ENCODE measurements around the gene S100A2.
"Not testable (repeated sequence)": the region's sequence is repeated elsewhere in the genome, so short reads cannot be mapped to it uniquely, and the experiment has no call there.

The S100A2 gene

DNA sequence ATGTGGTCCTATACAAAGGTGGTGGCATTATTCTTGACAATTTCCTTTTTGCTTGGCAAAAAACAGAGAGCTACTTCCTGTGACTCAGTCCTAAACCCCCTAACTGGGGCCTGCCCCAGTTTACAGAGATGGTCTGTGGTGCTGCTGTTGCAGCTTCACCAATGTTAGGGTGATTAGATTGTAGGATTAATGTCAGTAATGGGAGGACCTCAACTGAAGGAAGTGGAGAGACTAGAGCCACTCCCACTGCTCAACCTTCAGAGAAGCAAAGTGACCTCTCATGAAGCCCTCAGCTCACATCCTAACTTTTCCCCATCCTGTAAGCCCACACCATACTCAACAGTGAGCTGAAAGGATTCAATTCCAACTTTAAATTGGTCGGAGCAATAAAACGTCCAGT lies 33.5 kb downstream of the S100A2 start:
- no peak for TF ChIP-seq POLR2A (IDR thresholded peaks at IDR 0.05; ENCODE audit: low read depth, low read length)
- DNase-seq (ENCODE audit: insufficient read length, low spot score) (no peak), FAIRE-seq (no peak)

DNA sequence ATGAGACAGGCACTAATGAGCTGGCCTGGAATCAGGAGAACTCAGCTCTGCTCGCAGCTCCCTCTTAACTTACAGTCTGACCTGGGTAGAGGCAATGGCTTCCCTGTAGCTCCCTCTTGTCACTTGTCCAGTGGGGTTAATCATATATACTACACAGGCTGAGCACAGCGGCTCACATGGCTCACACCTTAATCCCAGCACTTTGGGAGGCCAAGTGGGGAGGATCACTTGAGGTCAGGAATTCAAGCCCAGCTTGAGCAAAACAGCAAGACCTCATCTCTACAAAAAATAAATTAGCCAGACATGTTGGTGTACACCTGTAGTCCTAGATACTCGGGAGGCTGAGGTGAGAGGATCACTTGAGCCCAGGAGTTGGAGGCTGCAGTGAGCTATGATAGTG lies 34.0 kb downstream of the S100A2 start:
- FAIRE-seq (no peak), DNase-seq (ENCODE audit: insufficient read length, low spot score) (no peak)
- TF ChIP-seq POLR2A (IDR thresholded peaks at IDR 0.05; ENCODE audit: low read depth, low read length), result no peak

DNA sequence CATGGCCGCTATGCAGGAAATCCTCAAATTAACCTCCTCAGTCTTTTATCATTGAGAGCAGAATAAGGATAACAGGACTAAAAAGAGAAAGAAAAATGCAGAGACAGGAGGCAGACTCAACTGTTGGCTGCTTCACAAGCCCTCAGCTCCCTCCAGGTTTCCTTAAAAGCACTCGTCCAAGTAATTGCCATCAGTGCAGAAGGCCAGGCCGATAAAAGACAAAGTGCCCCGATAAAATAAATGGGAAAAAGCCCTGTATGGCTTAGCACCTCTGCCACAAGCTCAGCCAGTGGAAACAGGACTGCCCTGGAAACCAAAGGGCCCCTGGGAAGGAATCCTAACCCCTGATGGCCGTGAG lies 38.0 kb downstream of the S100A2 start:
- no peak for FAIRE-seq
- DNase-seq (ENCODE audit: insufficient read length, low spot score), result no peak
- TF ChIP-seq POLR2A (IDR thresholded peaks at IDR 0.05; ENCODE audit: low read depth, low read length), result no peak

GRCh38 chr1:153527023-153527682 lies 38.5 kb downstream of the S100A2 start:
- no peak for TF ChIP-seq POLR2A (IDR thresholded peaks at IDR 0.05; ENCODE audit: low read depth, low read length)
- FAIRE-seq (no peak), DNase-seq (ENCODE audit: insufficient read length, low spot score) (no peak)

DNA sequence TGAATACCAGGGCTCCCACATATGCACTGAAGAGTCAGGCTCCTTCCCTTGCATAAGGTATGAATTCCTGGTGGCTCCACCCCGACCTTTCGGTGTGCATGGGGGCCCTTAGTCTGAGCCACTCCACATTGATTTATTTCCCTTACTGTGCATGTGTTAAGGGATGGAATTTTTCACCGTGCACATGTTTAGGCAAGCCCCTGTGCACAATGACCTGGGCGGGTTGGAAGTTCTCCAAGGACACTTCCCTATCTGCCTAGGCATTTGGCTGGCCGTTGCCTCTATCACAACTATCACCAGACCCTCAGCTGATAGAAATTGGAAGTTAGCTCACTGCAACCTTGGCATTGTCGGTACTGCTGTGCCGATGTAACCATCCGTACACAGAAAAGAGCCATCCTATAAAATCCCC lies 39.5 kb downstream of the S100A2 start:
- FAIRE-seq, result no peak

DNA sequence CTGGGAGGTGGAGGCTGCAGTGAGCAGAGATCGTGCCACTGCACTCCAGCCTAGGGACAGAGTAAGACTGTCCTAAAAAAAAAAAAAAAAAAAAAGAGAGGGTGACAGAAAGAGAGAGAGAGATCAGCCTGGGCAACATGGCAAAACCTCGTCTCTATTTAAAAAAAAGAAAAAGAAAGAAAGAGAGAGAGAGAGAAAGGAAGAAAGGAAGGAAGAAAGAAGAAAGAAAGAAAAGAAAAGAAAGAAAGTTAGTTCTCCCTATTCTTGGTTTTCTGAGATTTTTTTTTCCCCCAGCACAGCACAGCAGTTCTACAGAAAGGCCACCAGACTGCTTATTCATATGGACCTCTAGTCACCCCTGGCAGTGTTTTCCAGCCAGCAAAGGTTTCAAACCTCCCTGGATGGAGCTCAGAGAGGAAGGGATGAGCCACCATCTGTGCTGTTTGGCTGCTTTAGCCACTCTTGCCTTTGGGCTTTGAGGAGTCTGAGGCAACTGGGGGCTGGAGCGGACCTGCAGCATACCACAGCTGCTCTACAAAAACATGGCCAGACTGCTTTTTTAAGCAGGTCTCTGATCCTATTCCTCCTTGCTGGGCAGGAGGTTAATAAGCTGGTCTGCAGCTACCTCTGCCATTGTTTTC lies 40.4 kb downstream of the S100A2 start:
- no peak for TF ChIP-seq POLR2A (IDR thresholded peaks at IDR 0.05; ENCODE audit: low read depth, low read length)
- DNase-seq (ENCODE audit: insufficient read length, low spot score) (no peak), FAIRE-seq (no peak)

More for the DNA sequence above, 39.5 kb downstream of the S100A2 start:
- TF ChIP-seq POLR2A (IDR thresholded peaks at IDR 0.05; ENCODE audit: low read depth, low read length), result no peak
- no peak for DNase-seq (ENCODE audit: insufficient read length, low spot score)

- FAIRE-seq; DNase-seq (ENCODE audit: insufficient read length, low spot score): not testable (repeated sequence)
Measured at GRCh38 chr1:153522353-153523048, 43.1 kb downstream of the S100A2 start.

DNA sequence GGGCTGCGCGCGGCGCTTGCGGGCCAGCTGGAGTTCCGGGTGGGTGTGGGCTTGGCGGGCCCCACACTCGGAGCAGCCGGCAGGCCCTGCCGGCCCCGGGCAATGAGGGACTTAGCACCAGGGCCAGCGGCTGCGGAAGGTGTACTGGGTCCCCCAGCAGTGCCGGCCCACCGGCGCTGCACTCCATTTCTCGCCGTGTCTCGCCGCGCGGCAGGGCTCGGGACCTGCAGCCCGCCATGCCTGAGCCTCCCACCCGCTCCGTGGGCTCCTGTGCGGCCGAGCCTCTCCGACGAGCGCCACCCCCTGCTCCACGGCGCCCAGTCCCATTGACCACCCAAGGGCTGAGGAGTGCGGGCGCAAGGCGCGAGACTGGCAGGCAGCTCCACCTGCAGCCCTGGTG lies 43.8 kb downstream of the S100A2 start:
- not testable (repeated sequence) for FAIRE-seq; DNase-seq (ENCODE audit: insufficient read length, low spot score)

DNA sequence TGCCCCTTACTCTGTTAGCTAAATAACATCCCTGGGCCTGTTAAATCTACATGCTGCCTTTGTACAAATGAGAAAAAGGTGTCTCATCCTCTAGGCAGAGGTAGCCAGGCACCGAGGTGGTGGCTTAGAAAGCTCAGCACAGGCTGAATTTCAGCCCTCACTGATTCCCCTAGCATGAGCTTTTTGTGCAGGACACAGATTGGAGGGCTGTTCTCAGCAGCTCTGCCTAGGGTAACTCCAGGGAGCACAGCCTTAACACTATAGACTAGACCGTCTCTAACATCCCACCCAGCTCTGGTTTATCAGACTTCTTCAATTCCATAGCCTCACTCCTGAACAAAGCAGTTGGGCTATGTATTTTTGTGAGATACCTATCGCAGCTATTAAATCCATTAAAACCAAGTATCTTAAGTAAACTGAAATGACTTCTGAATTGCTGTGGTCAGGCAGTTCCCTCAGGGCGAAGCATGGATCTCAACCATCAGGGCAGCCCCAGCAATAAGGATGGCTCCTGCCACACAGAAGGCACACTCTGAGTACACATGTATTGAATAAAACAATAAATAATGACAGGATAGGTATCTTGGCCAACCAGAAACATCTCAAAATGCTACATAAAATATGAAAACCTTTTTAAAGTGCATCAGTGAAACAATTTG lies 44.7 kb downstream of the S100A2 start:
- FAIRE-seq (no peak), DNase-seq (ENCODE audit: insufficient read length, low spot score) (no peak)
- no peak for TF ChIP-seq POLR2A (IDR thresholded peaks at IDR 0.05; ENCODE audit: low read depth, low read length)

GRCh38 chr1:153520137-153520691 lies 45.4 kb downstream of the S100A2 start:
- not testable (repeated sequence) for FAIRE-seq; DNase-seq (ENCODE audit: insufficient read length, low spot score)

GRCh38 chr1:153519242-153519641 lies 46.4 kb downstream of the S100A2 start:
- no peak for DNase-seq (ENCODE audit: insufficient read length, low spot score)
- no peak for TF ChIP-seq POLR2A (IDR thresholded peaks at IDR 0.05; ENCODE audit: low read depth, low read length)
- FAIRE-seq, result no peak

GRCh38 chr1:153515504-153516394 lies 49.9 kb downstream of the S100A2 start:
- DNase-seq (ENCODE audit: insufficient read length, low spot score) (no peak), FAIRE-seq (no peak)
- no peak for TF ChIP-seq POLR2A (IDR thresholded peaks at IDR 0.05; ENCODE audit: low read depth, low read length)

DNA sequence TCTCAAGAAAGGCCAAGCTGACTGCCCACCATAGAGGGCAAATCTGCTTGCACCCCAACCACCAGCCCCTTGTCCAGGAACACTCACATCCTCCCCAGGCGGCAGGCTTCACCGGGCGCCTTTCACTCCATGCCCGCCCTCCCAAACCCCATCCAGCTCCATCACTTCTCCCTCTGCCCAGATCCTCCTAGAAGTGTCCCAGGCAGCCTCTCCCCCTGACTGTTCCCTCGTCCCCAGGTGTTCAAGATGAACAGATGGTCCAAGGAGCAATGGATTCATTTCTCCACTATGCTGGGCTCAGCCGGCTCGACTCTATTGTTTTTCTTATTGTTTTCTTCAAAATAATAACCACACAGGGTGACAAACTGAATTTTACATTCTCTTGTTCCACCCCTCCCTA lies 52.0 kb downstream of the S100A2 start:
- no peak for DNase-seq (ENCODE audit: insufficient read length, low spot score)
- no peak for TF ChIP-seq POLR2A (IDR thresholded peaks at IDR 0.05; ENCODE audit: low read depth, low read length)
- FAIRE-seq, result no peak
